ENCODE data around the gene DBN1. TPM values are rescaled to one million over a fixed set of nuclear protein-coding genes. Genes with fewer than 3 reads are reported as not detected.

DBN1 gene
- total and polyA plus RNA-seq, 2 experiments from 2014 or later, result 106 to 290 TPM

GRCh38 chr5:177446200-177447065 is 27.0 kb downstream of the DBN1 start, which contains the start of gene PRR7:
Gene PRR7, plus strand, starts transcription at chr5:177446814. Its CDS starts 8,254 bp downstream, at chr5:177455068.
- H3K9me2 ChIP-seq (ENCODE audit: insufficient read depth), result no peaks in the 10 kb centered on the region
- peaks cover 44% of the 10 kb centered on the region for H3K27me3 Mint-ChIP-seq (ENCODE audit: insufficient read depth, low read depth, poor library complexity)
- H3K27ac ChIP-seq (ENCODE audit: low read depth), result no peak within 1 kb of the TSS
- H3K4me3 Mint-ChIP-seq, result peak within 1 kb of the TSS; percentile 71
- peaks cover 11% of the 10 kb centered on the region; the same call in 2 of the 3 replicates for H3K36me3 Mint-ChIP-seq (ENCODE audit: low read depth)
- peak; percentile 20 for ATAC-seq
- H3K36me3 ChIP-seq (ENCODE audit: insufficient read depth), result no peaks in the 10 kb centered on the region
- no peak for TF ChIP-seq POLR2AphosphoS5 (IDR thresholded peaks at IDR 0.05; ENCODE audit: low read depth)
- TF ChIP-seq CTCF (conservative IDR thresholded peaks at IDR 0.05; ENCODE audit: low read depth in 2 of 2), result peak in 1 of 2 experiments; percentile 15; a peak in 1 of 4 replicates
- peak; percentile 47; the same call in 1 of the 2 replicates for TF ChIP-seq ZNF114 (CRISPR knock-in tag; IDR thresholded peaks at IDR 0.05)
- no peak for TF ChIP-seq CREB1 (CRISPR knock-in tag; IDR thresholded peaks at IDR 0.05; ENCODE audit: low read depth)
- no peak for TF ChIP-seq ZNF331 (CRISPR knock-in tag; IDR thresholded peaks at IDR 0.05; ENCODE audit: low read depth)
- no peak for TF ChIP-seq STAT1 (IDR thresholded peaks at IDR 0.05; ENCODE audit: unreplicated experiment)
- 0 out of 2 replicates have a peak within 1 kb of the TSS, but pooled peaks have one; percentile 56 for H2AFZ ChIP-seq
- H3K4me2 ChIP-seq, result peak within 1 kb of the TSS; percentile 88
- peaks cover 23% of the 10 kb centered on the region for H3K4me1 ChIP-seq (ENCODE audit: insufficient read depth)
- no peaks in the 10 kb centered on the region for H3K79me2 ChIP-seq (replicated peaks; ENCODE audit: insufficient read depth)
- H3K4me3 ChIP-seq, result peak within 1 kb of the TSS; percentile 80
- H3K27ac Mint-ChIP-seq, result no peak within 1 kb of the TSS
- peaks cover 36% of the 10 kb centered on the region for H3K4me1 Mint-ChIP-seq
- peaks cover 3% of the 10 kb centered on the region; the same call in 1 of the 3 replicates for H3K9me3 Mint-ChIP-seq
- peak; percentile 73 for DNase-seq (ENCODE audit: low spot score)
- H3K27me3 ChIP-seq (ENCODE audit: insufficient read depth), result peaks cover 37% of the 10 kb centered on the region
- H4K20me1 ChIP-seq (replicated peaks; ENCODE audit: insufficient read depth), result no peaks in the 10 kb centered on the region; the same call in 1 of the 2 replicates
- H3F3A ChIP-seq (replicated peaks; ENCODE audit: low read depth), result peaks cover 26% of the 10 kb centered on the region

- peaks cover 44% of the 10 kb centered on the region for H3K27me3 Mint-ChIP-seq (ENCODE audit: insufficient read depth, low read depth, poor library complexity)
- no peak for TF ChIP-seq POLR2AphosphoS5 (IDR thresholded peaks at IDR 0.05; ENCODE audit: low read depth)
- H3K27ac Mint-ChIP-seq, result no peak overlapping the region
- Histone ChIP-seq H3K9me2 (ENCODE audit: insufficient read depth) (no peaks in the 10 kb centered on the region), H3K4me1 (ENCODE audit: insufficient read depth) (peaks cover 23% of the 10 kb centered on the region), H4K20me1 (replicated peaks; ENCODE audit: insufficient read depth) (no peaks in the 10 kb centered on the region; the same call in 1 of the 2 replicates), H3K79me2 (replicated peaks; ENCODE audit: insufficient read depth) (no peaks in the 10 kb centered on the region), H3F3A (replicated peaks; ENCODE audit: low read depth) (peaks cover 26% of the 10 kb centered on the region), H3K36me3 (ENCODE audit: insufficient read depth) (no peaks in the 10 kb centered on the region), H2AFZ (no peak overlapping the region), H3K27ac (ENCODE audit: low read depth) (no peak overlapping the region), H3K4me2 (peak overlapping the region; percentile 88), H3K4me3 (peak overlapping the region; percentile 80), H3K27me3 (ENCODE audit: insufficient read depth) (peaks cover 37% of the 10 kb centered on the region)
- H3K4me3 Mint-ChIP-seq, result peak overlapping the region; percentile 67
- H3K9me3 Mint-ChIP-seq, result peaks cover 3% of the 10 kb centered on the region; the same call in 1 of the 3 replicates
- ATAC-seq, result no peak
- DNase-seq (ENCODE audit: low spot score), result no peak
- peaks cover 11% of the 10 kb centered on the region; the same call in 2 of the 3 replicates for H3K36me3 Mint-ChIP-seq (ENCODE audit: low read depth)
- H3K4me1 Mint-ChIP-seq, result peaks cover 36% of the 10 kb centered on the region
Measured at GRCh38 chr5:177445917-177446199, 27.6 kb downstream of the DBN1 start.
